CD14-positive monocyte (primary cell): ENCODE results near the gene TBCD. TPM values are rescaled to one million over a fixed set of nuclear protein-coding genes. Genes with fewer than 3 reads are reported as not detected.
A peak's percentile ranks its signal among the peaks of the same experiment; 100 is the strongest.

Experiments
- DNase-seq, 3 donors: peaks; one replicate each; pipeline ENCODE4 v3.0.0-alpha.2; 2011 to 2022
- H2AFZ ChIP-seq: 2 replicates; pipeline ENCODE4 v1.6.0; 2012; ENCODE audit warnings: mild to moderate bottlenecking, low read depth, low read length, inconsistent platforms; ENCODE audit not compliant: insufficient read depth, poor library complexity, severe bottlenecking
- H3K27ac ChIP-seq, 2 donors: 1 replicate in 1 of 2; 2 replicates in 1 of 2; pipeline ENCODE4 v1.5.1; 2012 to 2013; ENCODE audit warnings: low read length in 2 of 2, control low read depth in 1 of 2, inconsistent platforms in 1 of 2, low read depth in 1 of 2, mild to moderate bottlenecking in 1 of 2
- H3K27me3 ChIP-seq, 2 donors: one replicate each; pipeline versions ENCODE4 v1.6.0 to v1.6.1; 2011 to 2013; ENCODE audit warnings: low read length in 2 of 2; ENCODE audit not compliant: control insufficient read depth in 2 of 2, insufficient read depth in 2 of 2
- H3K36me3 ChIP-seq, 2 donors: replicated peaks in 1 of 2; 1 replicate in 1 of 2; 2 replicates in 1 of 2; pipeline versions ENCODE4 v1.5.1 to v1.6.1; 2012 to 2013; ENCODE audit warnings: low read length in 2 of 2, control low read depth in 1 of 2, inconsistent platforms in 1 of 2, mild to moderate bottlenecking in 1 of 2; ENCODE audit not compliant: insufficient read depth in 2 of 2, control insufficient read depth in 1 of 2
- H3K4me1 ChIP-seq, 2 donors: 1 replicate in 1 of 2; 2 replicates in 1 of 2; pipeline versions ENCODE4 v1.5.1 to v1.6.1; 2012 to 2013; ENCODE audit warnings: low read length in 2 of 2, control low read depth in 1 of 2, inconsistent platforms in 1 of 2, mild to moderate bottlenecking in 1 of 2, moderate library complexity in 1 of 2; ENCODE audit not compliant: insufficient read depth in 2 of 2, control insufficient read depth in 1 of 2
- H3K4me2 ChIP-seq: replicated peaks from 2 replicates; pipeline ENCODE3; 2012; ENCODE audit warnings: low read length, moderate library complexity, mild to moderate bottlenecking; ENCODE audit not compliant: poor library complexity, severe bottlenecking; ENCODE audit errors: extremely low read depth
- H3K4me3 ChIP-seq, 3 experiments: fragments of 200-600 bp in 1 of 3; sonication (generic) in 1 of 3; replicated peaks in 1 of 3; 1 replicate in 2 of 3; 2 replicates in 1 of 3; pipeline ENCODE4 v1.5.1; 2011 to 2013; ENCODE audit warnings: low read length in 3 of 3, mild to moderate bottlenecking in 3 of 3, control low read depth in 2 of 3, low read depth in 2 of 3, inconsistent platforms in 1 of 3, moderate library complexity in 1 of 3
- H3K79me2 ChIP-seq: 2 replicates; pipeline ENCODE4 v1.6.0; 2012; ENCODE audit warnings: mild to moderate bottlenecking, control low read depth, inconsistent platforms, low read length, moderate library complexity; ENCODE audit not compliant: insufficient read depth
- H3K9ac ChIP-seq: 2 replicates; pipeline ENCODE4 v1.6.0; 2017; ENCODE audit warnings: low read length, mild to moderate bottlenecking; ENCODE audit not compliant: insufficient read depth, poor library complexity, severe bottlenecking
- H3K9me3 ChIP-seq, 2 donors: replicated peaks in 1 of 2; 1 replicate in 1 of 2; 2 replicates in 1 of 2; pipeline versions ENCODE4 v1.5.1 to v1.6.1; 2012 to 2013; ENCODE audit warnings: low read length in 2 of 2, control low read depth in 1 of 2; ENCODE audit not compliant: control insufficient read depth in 1 of 2, insufficient read depth in 1 of 2
- H4K20me1 ChIP-seq: 2 replicates; pipeline ENCODE4 v1.6.0; 2012; ENCODE audit warnings: mild to moderate bottlenecking, low read length, control low read depth, moderate library complexity; ENCODE audit not compliant: insufficient read depth
- H3K27ac Mint-ChIP-seq, 7 donors: one replicate each; pipeline ENCODE4 v1.8.0; 2020; ENCODE audit warnings: mild to moderate bottlenecking in 7 of 7, mixed read lengths in 7 of 7, moderate library complexity in 6 of 7, inconsistent platforms in 2 of 7
- H3K27me3 Mint-ChIP-seq, 3 donors: one replicate each; pipeline ENCODE4 v1.8.0; 2021 to 2022; ENCODE audit warnings: low read depth in 3 of 3, mild to moderate bottlenecking in 3 of 3, mixed read lengths in 3 of 3, moderate library complexity in 3 of 3, inconsistent platforms in 1 of 3
- H3K36me3 Mint-ChIP-seq, 2 donors: one replicate each; pipeline ENCODE4 v1.8.0; 2020; ENCODE audit warnings: mixed read lengths in 2 of 2, inconsistent platforms in 1 of 2, mild to moderate bottlenecking in 1 of 2
- H3K4me1 Mint-ChIP-seq: one replicate; pipeline ENCODE4 v1.8.0; 2020; ENCODE audit warnings: mild to moderate bottlenecking, mixed read lengths
- H3K4me3 Mint-ChIP-seq, 2 donors: one replicate each; pipeline ENCODE4 v1.8.0; 2020; ENCODE audit warnings: mild to moderate bottlenecking in 2 of 2, mixed read lengths in 2 of 2, moderate library complexity in 1 of 2
- H3K9me3 Mint-ChIP-seq, 7 donors: one replicate each; pipeline ENCODE4 v1.8.0; 2020 to 2022; ENCODE audit warnings: mixed read lengths in 7 of 7, mild to moderate bottlenecking in 6 of 7, moderate library complexity in 6 of 7, inconsistent platforms in 2 of 7
- CTCF ChIP-seq: fragments of 200-600 bp; IDR thresholded peaks from one replicate; pipeline ENCODE4 v1.8.0; 2022; ENCODE audit warnings: antibody characterized with exemption, mild to moderate bottlenecking
- WGBS: methylation state at CpG from one replicate; pipeline ENCODE4 v1.1.5; 2013; ENCODE audit warnings: missing lambda C conversion rate; ENCODE audit not compliant: insufficient coverage; 5-methylcytosine and 5-hydroxymethylcytosine counted together
- intact Hi-C, 2 donors: fragments of 100-400 bp; cut with micrococcal nuclease; formaldehyde crosslinking; loops; one replicate each; pipeline versions ENCODE4 v1.15.0 to v1.15.1; 2023
- polyA plus RNA-seq, 3 donors: library from polyadenylated mRNA; depleted of rRNA in 1 of 3; unstranded in 2 of 3; stranded (reverse) in 1 of 3; fragments of 300-500 nt in 2 of 3; fragments of >200 nt in 1 of 3; fragmentation: Illumina TruSeq in 2 of 3; gene quantifications; 1 replicate in 2 of 3; 2 replicates in 1 of 3; pipeline ENCODE4 v1.2.3, GENCODE V29; 2012 to 2021

Gene TBCD
- polyA plus RNA-seq, 3 donors: 54.7 to 74.0 (median 66.6) TPM

DNA sequence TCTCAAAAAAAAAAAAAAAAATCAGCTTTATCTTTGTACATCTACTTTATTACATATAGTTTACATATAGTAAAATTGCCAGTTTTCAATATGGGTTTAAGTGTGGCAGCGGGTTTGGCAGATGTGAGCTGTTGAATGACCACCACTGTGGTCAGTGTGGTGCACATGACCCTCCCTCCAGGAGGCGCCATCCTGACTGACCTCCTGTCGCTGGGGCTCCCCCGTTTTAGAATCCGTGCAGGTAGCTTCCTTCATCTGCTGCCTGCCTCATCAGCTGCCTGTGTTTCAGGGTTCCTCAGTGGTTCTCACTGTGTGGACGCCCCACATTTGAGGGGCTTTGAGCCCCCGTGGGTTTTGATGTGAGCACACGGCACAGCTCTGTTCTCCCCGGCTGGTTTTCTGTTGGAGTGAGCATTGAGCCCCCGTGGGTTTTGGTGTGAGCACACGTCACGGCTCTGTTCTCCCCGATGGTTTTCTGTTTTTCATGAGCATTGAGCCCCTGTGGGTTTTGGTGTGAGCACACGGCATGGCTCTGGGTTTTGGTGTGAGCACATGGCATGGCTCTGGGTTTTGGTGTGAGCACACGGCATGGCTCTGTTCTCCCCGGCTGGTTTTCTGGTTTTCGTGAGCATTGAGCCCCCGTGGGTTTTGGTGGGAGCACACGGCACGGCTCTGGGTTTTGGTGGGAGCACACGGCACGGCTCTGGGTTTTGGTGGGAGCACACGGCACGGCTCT lies 145.8 kb downstream of the TBCD start:
- Histone ChIP-seq H3K79me2 (no peaks in the 10 kb centered on the region), H3K36me3 (peaks cover 22 to 62% of the 10 kb centered on the region in 2 donors), H3K9ac (no peak overlapping the region), H3K27ac (no peak overlapping the region), H3K4me2 (no peak overlapping the region), H3K4me1 (peaks cover 0 to 4% of the 10 kb centered on the region in 2 donors), H2AFZ (no peak overlapping the region), H3K27me3 (no peaks in the 10 kb centered on the region), H3K4me3 (no peak overlapping the region), H3K9me3 (no peaks in the 10 kb centered on the region), H4K20me1 (no peaks in the 10 kb centered on the region)
- intact Hi-C loops: no loop called here
- H3K4me1 Mint-ChIP-seq: peaks cover 17% of the 10 kb centered on the region
- no peak overlapping the region for H3K27ac Mint-ChIP-seq
- TF ChIP-seq CTCF: no peak
- no peak overlapping the region for H3K4me3 Mint-ChIP-seq
- peaks cover 0 to 3% (median 0%) of the 10 kb centered on the region in 7 donors for H3K9me3 Mint-ChIP-seq
- 96% methylated on average over 13 of the region's 24 CpGs for WGBS
- H3K36me3 Mint-ChIP-seq: peaks cover 60 to 65% of the 10 kb centered on the region in 2 donors
- no peak for DNase-seq
- peaks cover 0 to 1% (median 0%) of the 10 kb centered on the region in 3 donors for H3K27me3 Mint-ChIP-seq

DNA sequence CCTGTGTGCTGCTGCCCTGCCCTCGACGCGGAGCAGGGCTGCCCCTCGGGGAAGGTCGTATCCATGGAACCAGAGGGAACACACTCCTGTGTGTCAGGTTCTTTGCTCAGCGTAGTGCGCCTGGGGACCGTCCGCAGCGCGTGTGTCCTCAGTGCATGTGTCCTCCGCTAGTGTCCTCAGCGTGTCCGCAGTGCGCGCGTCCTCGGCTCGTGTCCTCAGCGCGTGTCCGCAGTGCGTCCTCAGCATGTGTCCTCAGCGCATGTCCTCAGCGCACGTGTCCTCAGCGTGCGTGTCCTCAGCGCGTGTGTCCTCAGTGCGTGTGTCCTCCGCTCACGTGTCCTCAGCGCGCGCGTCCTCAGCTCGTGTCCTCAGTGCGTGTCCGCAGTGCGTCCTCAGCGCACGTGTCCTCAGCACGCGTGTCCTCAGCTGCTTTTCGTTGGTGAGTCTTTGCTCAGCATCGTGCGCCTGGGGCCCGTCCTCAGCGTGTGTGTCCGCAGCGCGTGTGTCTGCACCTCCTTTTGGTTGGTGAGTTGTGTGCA lies 147.2 kb downstream of the TBCD start:
- no peaks in the 10 kb centered on the region for H3K79me2 ChIP-seq
- Mint-ChIP-seq H3K4me3 (no peak overlapping the region), H3K4me1 (peaks cover 5% of the 10 kb centered on the region), H3K9me3 (peaks cover 0 to 3% (median 0%) of the 10 kb centered on the region in 7 donors), H3K27me3 (peaks cover 0 to 1% (median 0%) of the 10 kb centered on the region in 3 donors), H3K27ac (peak overlapping the region in 1 of 7 donors; percentile 12), H3K36me3 (peaks cover 60 to 76% of the 10 kb centered on the region in 2 donors)
- H3K4me3 ChIP-seq: no peak overlapping the region
- no peak overlapping the region for H3K4me2 ChIP-seq
- no peak overlapping the region for H3K27ac ChIP-seq
- 98% methylated on average over 53 of the region's 53 CpGs for WGBS
- H4K20me1 ChIP-seq: no peaks in the 10 kb centered on the region
- H3K4me1 ChIP-seq: peaks cover 0 to 4% of the 10 kb centered on the region in 2 donors
- H3K9ac ChIP-seq: no peak overlapping the region
- H3K36me3 ChIP-seq: peaks cover 30 to 64% of the 10 kb centered on the region in 2 donors
- intact Hi-C loops: no loop called here
- TF ChIP-seq CTCF: no peak
- no peak overlapping the region for H2AFZ ChIP-seq
- no peak for DNase-seq
- H3K9me3 ChIP-seq: no peaks in the 10 kb centered on the region
- no peaks in the 10 kb centered on the region for H3K27me3 ChIP-seq
